ENCODE results near the gene FAM50A. TPM values are rescaled to one million over a fixed set of nuclear protein-coding genes. Genes with fewer than 3 reads are reported as not detected.
A peak's percentile ranks its signal among the peaks of the same experiment; 100 is the strongest.

FAM50A gene
- total and polyA plus RNA-seq, 2 of the 4 experiments (the other 2 are of a cell fraction) = 46.4 to 119 TPM

GRCh38 chrX:154486396-154487207 lies 42.7 kb downstream of the FAM50A start, which contains the start of gene UBL4A:
TSS of gene UBL4A (minus strand) at chrX:154486615. CDS start at chrX:154486584, 31 bp downstream.
- H3K56ac ChIP-seq (ENCODE audit: extremely low read depth, insufficient read depth, low read length) = 0 out of 2 replicates have a peak within 1 kb of the TSS, but pooled peaks have one; percentile 41
- peaks cover 4% of the 10 kb centered on the region; the same call in 1 of the 2 replicates for H4K20me1 ChIP-seq (ENCODE audit: insufficient read depth, low read length)
- ChIA-PET POLR2A (ENCODE audit: unreplicated experiment) (interaction anchor here (0.6 kb wide), 1 partner anchor 36 kb away, joined by 6 read pairs; no protein-coding TSS in a partner anchor), CTCF (no interaction called here)
- H2AFZ ChIP-seq (replicated peaks; ENCODE audit: low read length, poor library complexity) = peak within 1 kb of the TSS; percentile 88
- in situ Hi-C loops (cut with MboI; ENCODE audit: low sequenced_read_pairs) = no loop called here
- peak; percentile 43 for ATAC-seq (ENCODE audit: low read depth)
- peak; percentile 11 for DNase-seq
- peak within 1 kb of the TSS; percentile 86 for H3K9ac ChIP-seq (ENCODE audit: low read depth, low read length)
- peak within 1 kb of the TSS; percentile 99 for H2AK9ac ChIP-seq (replicated peaks; ENCODE audit: low read depth, low read length, poor library complexity)
- peak within 1 kb of the TSS; percentile 42; the same call in 1 of the 2 replicates for H3K23ac ChIP-seq (ENCODE audit: low read depth, low read length)
- H3K4me2 ChIP-seq (ENCODE audit: low read depth, low read length) = peak within 1 kb of the TSS; percentile 80
- no peak for TF ChIP-seq FOS (IDR thresholded peaks at IDR 0.05; ENCODE audit: low read depth, low read length)
- no peak for TF ChIP-seq CTCF (conservative IDR thresholded peaks at IDR 0.05; ENCODE audit: low read depth, low read length)
- no peak for TF ChIP-seq RAD21 (IDR thresholded peaks at IDR 0.05; ENCODE audit: low read length)
- TF ChIP-seq CEBPB (IDR thresholded peaks at IDR 0.05; ENCODE audit: low read depth, low read length) = no peak
- TF ChIP-seq MXI1 (IDR thresholded peaks at IDR 0.05; ENCODE audit: borderline replicate concordance, low read depth, low read length) = no peak
- TF ChIP-seq SMC3 (IDR thresholded peaks at IDR 0.05; ENCODE audit: low read depth, low read length) = no peak
- no peak for TF ChIP-seq MAZ (IDR thresholded peaks at IDR 0.05; ENCODE audit: borderline replicate concordance, low read depth, low read length)
- H3K36me3 ChIP-seq (ENCODE audit: control insufficient read depth, insufficient read depth, low read length) = peaks cover 16% of the 10 kb centered on the region; the same call in 1 of the 2 replicates
- peaks cover 4% of the 10 kb centered on the region; the same call in 1 of the 2 replicates for H3K4me1 ChIP-seq (ENCODE audit: control insufficient read depth, insufficient read depth, low read length)
- H2AK5ac ChIP-seq (ENCODE audit: low read depth, low read length) = peak within 1 kb of the TSS; percentile 67
- H4K8ac ChIP-seq (ENCODE audit: low read depth in 2 of 2, low read length in 2 of 2) = peak within 1 kb of the TSS; percentile 66 to 78; a peak in 3 of 4 replicates
- H2BK15ac ChIP-seq (ENCODE audit: low read depth, low read length) = peak within 1 kb of the TSS; percentile 39; the same call in 1 of the 3 replicates
- H4K91ac ChIP-seq (ENCODE audit: insufficient read depth, low read depth, low read length) = peak within 1 kb of the TSS; percentile 62; the same call in 1 of the 2 replicates
- H2BK120ac ChIP-seq (ENCODE audit: low read depth, low read length) = no peak within 1 kb of the TSS; the same call in 1 of the 2 replicates
- H3K9me3 ChIP-seq (ENCODE audit: control insufficient read depth, insufficient read depth, low read length) = no peaks in the 10 kb centered on the region
- peak within 1 kb of the TSS; percentile 82; the same call in 1 of the 2 replicates for H3K14ac ChIP-seq (replicated peaks; ENCODE audit: low read depth, low read length)
- intact Hi-C loops (cut with micrococcal nuclease) = no loop called here
- no peaks in the 10 kb centered on the region for H3K27me3 ChIP-seq (ENCODE audit: control insufficient read depth, insufficient read depth, low read length)
- H2BK20ac ChIP-seq (ENCODE audit: low read depth, low read length) = no peak within 1 kb of the TSS
- H3K9me1 ChIP-seq (ENCODE audit: insufficient read depth, low read length) = peaks cover 8% of the 10 kb centered on the region; the same call in 1 of the 2 replicates
- dilution Hi-C loops (cut with HindIII; ENCODE audit: low sequenced_read_pairs, unreplicated experiment) = no loop called here
- H3K4ac ChIP-seq (ENCODE audit: low read depth, low read length) = peak within 1 kb of the TSS; percentile 68
- no TSS peak for BruUV-seq (replicated peaks)
- peak within 1 kb of the TSS; percentile 78 for H3K18ac ChIP-seq (ENCODE audit: low read depth, low read length)
- peak within 1 kb of the TSS; percentile 83 for H2BK5ac ChIP-seq (ENCODE audit: low read depth, low read length, poor library complexity, severe bottlenecking)
- WGBS, 2 experiments (ENCODE audit: extremely low coverage in 2 of 2, insufficient read length in 1 of 2) = 35% methylated on average over 15 of the region's 95 CpGs; no CpG with 5 or more reads in 1 of the 2 experiments
- H3K27ac ChIP-seq (ENCODE audit: insufficient read depth, low read length) = peak within 1 kb of the TSS; percentile 85
- peaks cover 3 to 38% of the 10 kb centered on the region in 2 experiments; a peak in 3 of 4 replicates for H3K79me1 ChIP-seq (ENCODE audit: low read depth in 1 of 2, low read length in 2 of 2)
- H3K4me3 ChIP-seq (ENCODE audit: insufficient read depth, low read depth, low read length) = peak within 1 kb of the TSS; percentile 86
- H4K5ac ChIP-seq (ENCODE audit: low read depth, low read length) = peak within 1 kb of the TSS; percentile 46
